ENCODE measurements around the gene CCDC39. TPM values are rescaled to one million over a fixed set of nuclear protein-coding genes. Genes with fewer than 3 reads are reported as not detected.

The CCDC39 gene
- total RNA-seq, 1 donor from 2014 or later: not detected

GRCh38 chr3:180698760-180699270, 19.5 kb upstream of the CCDC39 start:
- no peaks in the 10 kb centered on the region for H3K36me3 ChIP-seq (ENCODE audit: insufficient read depth, low read length)
- H3K36me3 Mint-ChIP-seq (ENCODE audit: low read depth, unreplicated experiment): no peaks in the 10 kb centered on the region
- no peaks in the 10 kb centered on the region for H4K20me1 ChIP-seq (ENCODE audit: insufficient read depth, low read length)
- H3K27me3 Mint-ChIP-seq (ENCODE audit: low read depth, unreplicated experiment): peaks cover 3% of the 10 kb centered on the region
- no peak for FAIRE-seq
- no peak overlapping the region for H3K9ac ChIP-seq (ENCODE audit: low read length)
- H3K27ac Mint-ChIP-seq (ENCODE audit: unreplicated experiment): no peak overlapping the region
- DNase-seq (ENCODE audit: low read depth): no peak
- no peak for TF ChIP-seq EZH2 (IDR thresholded peaks at IDR 0.05; ENCODE audit: insufficient read depth, low read length)
- no peak for TF ChIP-seq CTCF (IDR thresholded peaks at IDR 0.05; ENCODE audit: insufficient read depth, low read depth, low read length)
- H2AFZ ChIP-seq (ENCODE audit: low read depth, low read length): no peak overlapping the region
- no peaks in the 10 kb centered on the region for H3K4me1 ChIP-seq (ENCODE audit: insufficient read depth, low read length)
- H3K79me2 ChIP-seq (ENCODE audit: insufficient read depth, low read length): no peaks in the 10 kb centered on the region
- H3K9me3 ChIP-seq (ENCODE audit: insufficient read depth, low read depth, low read length): no peaks in the 10 kb centered on the region
- H3K9me3 Mint-ChIP-seq (ENCODE audit: unreplicated experiment): peaks cover 3% of the 10 kb centered on the region
- H3K4me3 ChIP-seq (ENCODE audit: insufficient read depth, low read depth, low read length): no peak overlapping the region
- H3K27me3 ChIP-seq (ENCODE audit: insufficient read depth, low read length): no peaks in the 10 kb centered on the region
- H3K4me1 Mint-ChIP-seq (ENCODE audit: low read depth, unreplicated experiment): no peaks in the 10 kb centered on the region
- H3K27ac ChIP-seq (ENCODE audit: low read depth, low read length): no peak overlapping the region
- no peak overlapping the region for H3K4me2 ChIP-seq (ENCODE audit: low read length)
- no peak overlapping the region for H3K4me3 Mint-ChIP-seq (ENCODE audit: unreplicated experiment)

- H3K79me2 ChIP-seq (ENCODE audit: insufficient read depth, low read length): no peaks in the 10 kb centered on the region
- H3K4me3 ChIP-seq (ENCODE audit: insufficient read depth, low read depth, low read length): no peak overlapping the region
- no peaks in the 10 kb centered on the region for H4K20me1 ChIP-seq (ENCODE audit: insufficient read depth, low read length)
- no peaks in the 10 kb centered on the region for H3K36me3 Mint-ChIP-seq (ENCODE audit: low read depth, unreplicated experiment)
- no peak overlapping the region for H3K9ac ChIP-seq (ENCODE audit: low read length)
- no peak overlapping the region for H3K27ac ChIP-seq (ENCODE audit: low read depth, low read length)
- no peak overlapping the region for H3K4me2 ChIP-seq (ENCODE audit: low read length)
- no peak overlapping the region for H3K27ac Mint-ChIP-seq (ENCODE audit: unreplicated experiment)
- H3K27me3 Mint-ChIP-seq (ENCODE audit: low read depth, unreplicated experiment): peaks cover 3% of the 10 kb centered on the region
- FAIRE-seq: no peak
- no peaks in the 10 kb centered on the region for H3K36me3 ChIP-seq (ENCODE audit: insufficient read depth, low read length)
- H3K9me3 Mint-ChIP-seq (ENCODE audit: unreplicated experiment): no peaks in the 10 kb centered on the region
- H3K27me3 ChIP-seq (ENCODE audit: insufficient read depth, low read length): no peaks in the 10 kb centered on the region
- no peaks in the 10 kb centered on the region for H3K9me3 ChIP-seq (ENCODE audit: insufficient read depth, low read depth, low read length)
- DNase-seq (ENCODE audit: low read depth): no peak
- H3K4me1 ChIP-seq (ENCODE audit: insufficient read depth, low read length): no peaks in the 10 kb centered on the region
- H3K4me3 Mint-ChIP-seq (ENCODE audit: unreplicated experiment): no peak overlapping the region
- TF ChIP-seq EZH2 (IDR thresholded peaks at IDR 0.05; ENCODE audit: insufficient read depth, low read length) (no peak), CTCF (IDR thresholded peaks at IDR 0.05; ENCODE audit: insufficient read depth, low read depth, low read length) (no peak)
- H2AFZ ChIP-seq (ENCODE audit: low read depth, low read length): no peak overlapping the region
- no peaks in the 10 kb centered on the region for H3K4me1 Mint-ChIP-seq (ENCODE audit: low read depth, unreplicated experiment)
Measured at GRCh38 chr3:180694321-180694720, 15.0 kb upstream of the CCDC39 start.

- Histone ChIP-seq H3K9ac (ENCODE audit: low read length) (no peak overlapping the region), H3K79me2 (ENCODE audit: insufficient read depth, low read length) (no peaks in the 10 kb centered on the region)
Measured at GRCh38 chr3:180693656-180694055, 14.4 kb upstream of the CCDC39 start.

More at GRCh38 chr3:180693656-180694055, 14.4 kb upstream of the CCDC39 start:
- no peak overlapping the region for H3K4me2 ChIP-seq (ENCODE audit: low read length)
- no peaks in the 10 kb centered on the region for H3K4me1 Mint-ChIP-seq (ENCODE audit: low read depth, unreplicated experiment)
- H3K36me3 Mint-ChIP-seq (ENCODE audit: low read depth, unreplicated experiment): no peaks in the 10 kb centered on the region
- no peak for DNase-seq (ENCODE audit: low read depth)
- no peaks in the 10 kb centered on the region for H3K9me3 Mint-ChIP-seq (ENCODE audit: unreplicated experiment)
- no peak overlapping the region for H3K27ac ChIP-seq (ENCODE audit: low read depth, low read length)
- no peak for FAIRE-seq
- H3K4me3 ChIP-seq (ENCODE audit: insufficient read depth, low read depth, low read length): no peak overlapping the region
- TF ChIP-seq EZH2 (IDR thresholded peaks at IDR 0.05; ENCODE audit: insufficient read depth, low read length): no peak
- no peak overlapping the region for H3K27ac Mint-ChIP-seq (ENCODE audit: unreplicated experiment)
- no peaks in the 10 kb centered on the region for H3K4me1 ChIP-seq (ENCODE audit: insufficient read depth, low read length)
- H4K20me1 ChIP-seq (ENCODE audit: insufficient read depth, low read length): no peaks in the 10 kb centered on the region
- H3K4me3 Mint-ChIP-seq (ENCODE audit: unreplicated experiment): no peak overlapping the region
- no peaks in the 10 kb centered on the region for H3K9me3 ChIP-seq (ENCODE audit: insufficient read depth, low read depth, low read length)
- H3K27me3 ChIP-seq (ENCODE audit: insufficient read depth, low read length): no peaks in the 10 kb centered on the region
- no peaks in the 10 kb centered on the region for H3K36me3 ChIP-seq (ENCODE audit: insufficient read depth, low read length)
- H3K27me3 Mint-ChIP-seq (ENCODE audit: low read depth, unreplicated experiment): peaks cover 3% of the 10 kb centered on the region
- H2AFZ ChIP-seq (ENCODE audit: low read depth, low read length): no peak overlapping the region

Data from astrocyte (in vitro differentiated cells and primary cell).